K562 (cell line): ENCODE data around the gene CARS2. TPM values are rescaled to one million over a fixed set of nuclear protein-coding genes. Genes with fewer than 3 reads are reported as not detected.

Experiments used
- ARID1B ChIP-seq: fragments of 450-650 bp; IDR thresholded peaks from 2 replicates; pipeline ENCODE4 v1.6.1; 2016; ENCODE audit warnings: antibody characterized with exemption, mild to moderate bottlenecking, inconsistent platforms
- COPS2 ChIP-seq: fragments of 450-650 bp; conservative IDR thresholded peaks from 2 replicates; pipeline ENCODE4 v1.6.1; 2016; ENCODE audit warnings: mild to moderate bottlenecking, moderate library complexity
- E2F6 ChIP-seq, 2 experiments: IDR thresholded peaks; 2 replicates each; pipeline ENCODE4 v1.6.1; 2011; ENCODE audit warnings: borderline replicate concordance in 1 of 2, control low read depth in 1 of 2, low read depth in 1 of 2, low read length in 1 of 2, mild to moderate bottlenecking in 1 of 2, mixed read lengths in 1 of 2, moderate library complexity in 1 of 2; ENCODE audit not compliant: insufficient read depth in 1 of 2, insufficient read length in 1 of 2, poor library complexity in 1 of 2, severe bottlenecking in 1 of 2; ENCODE audit errors: extremely low read depth in 1 of 2
- EGR1 ChIP-seq: fragments of 450-650 bp; conservative IDR thresholded peaks from 2 replicates; pipeline ENCODE4 v1.6.1; 2017; ENCODE audit warnings: mild to moderate bottlenecking
- HDAC6 ChIP-seq: IDR thresholded peaks from 2 replicates; pipeline ENCODE4 v1.6.1; 2012; ENCODE audit warnings: low read depth, mild to moderate bottlenecking, control low read depth, inconsistent platforms, low read length, moderate library complexity
- HIVEP1 ChIP-seq: fragments of 250-450 bp; sonication (Bioruptor Pico); IDR thresholded peaks from 2 replicates; pipeline ENCODE4 v1.4.0; 2020; ENCODE audit warnings: mild to moderate bottlenecking
- NR2F6 ChIP-seq: fragments of 450-650 bp; formaldehyde crosslinking; IDR thresholded peaks from 2 replicates; pipeline ENCODE4 v1.4.0; 2020; ENCODE audit warnings: mild to moderate bottlenecking
- OTX1 ChIP-seq: fragments of 450-650 bp; formaldehyde crosslinking; IDR thresholded peaks from 2 replicates; pipeline ENCODE4 v1.4.0; 2022; ENCODE audit warnings: mild to moderate bottlenecking
- RBFOX2 ChIP-seq: fragments of 200-400 bp; formaldehyde crosslinking; IDR thresholded peaks from 2 replicates; pipeline ENCODE4 v1.6.1; 2017; ENCODE audit warnings: low read depth, mild to moderate bottlenecking, low read length, moderate library complexity
- RNF2 ChIP-seq: sonication (generic); IDR thresholded peaks from 2 replicates; pipeline ENCODE4 v1.6.1; 2016
- SRF ChIP-seq, 2 experiments: fragments of 250-450, 450-650 bp in 1 of 2; sonication (Bioruptor Pico) in 1 of 2; sonication (generic) in 1 of 2; formaldehyde crosslinking; IDR thresholded peaks; 2 replicates each; pipeline versions ENCODE4 v1.5.0 to v1.5.1; 2020 to 2022; ENCODE audit warnings: mild to moderate bottlenecking in 1 of 2, missing genetic modification reagents in 1 of 2
- TEAD1 ChIP-seq, 2 experiments: fragments of 450-650 bp in 1 of 2; sonication (generic) in 1 of 2; formaldehyde crosslinking; IDR thresholded peaks; 2 replicates each; pipeline versions ENCODE4 v1.4.0 to v1.8.0; 2020 to 2022; ENCODE audit warnings: mild to moderate bottlenecking in 2 of 2, missing genetic modification reagents in 1 of 2
- U2AF2 ChIP-seq: fragments of 200-400 bp; formaldehyde crosslinking; optimal IDR thresholded peaks from 2 replicates; pipeline ENCODE3; 2017; ENCODE audit warnings: low read depth, mild to moderate bottlenecking, low read length
- VEZF1 ChIP-seq: fragments of 200-800 bp; sonication (Bioruptor generic); IDR thresholded peaks from 2 replicates; pipeline ENCODE4 v1.6.1; 2017; ENCODE audit warnings: missing genetic modification characterization, missing compliant biosample characterization
- WHSC1 ChIP-seq: IDR thresholded peaks from one replicate; pipeline ENCODE4 v1.6.1; 2012; ENCODE audit warnings: low read length, control low read depth, inconsistent platforms
- ZNF140 ChIP-seq: fragments of 250-450 bp; sonication (Bioruptor Pico); IDR thresholded peaks from 2 replicates; pipeline ENCODE4 v1.8.0; 2021; ENCODE audit warnings: moderate library complexity, mild to moderate bottlenecking, inconsistent platforms
- ZNF184 ChIP-seq: sonication (generic); formaldehyde crosslinking; IDR thresholded peaks from 2 replicates; pipeline ENCODE4 v1.5.0; 2020; ENCODE audit warnings: missing genetic modification reagents
- polyA plus RNA-seq, 8 experiments: library from polyadenylated mRNA; depleted of rRNA in 4 of 8; stranded (reverse) in 5 of 8; unstranded in 3 of 8; fragments of >200 nt; fragmentation: Nextera tagmentation in 2 of 8; fragmentation: Illumina TruSeq in 1 of 8; extraction: Ambion mirVana in 2 of 8; extraction: Trizol in 1 of 8; gene quantifications; 2 replicates each; pipeline versions ENCODE4 v1.2.1 to v1.2.3, GENCODE V29; 2011 to 2014; ENCODE audit warnings: inconsistent platforms in 1 of 8, missing spikeins in 1 of 8
- total RNA-seq, 7 experiments: library from RNA; depleted of rRNA in 6 of 7; stranded (reverse); fragments of >200 nt in 6 of 7; fragmentation: Illumina TruSeq in 2 of 7; extraction: Trizol in 2 of 7; gene quantifications; 2 replicates each; pipeline versions ENCODE4 v1.2.1 to v1.2.3, GENCODE V29; 2011 to 2021; ENCODE audit warnings: low replicate concordance in 1 of 7
- TF ChIP-seq, protein P1 (sequence below): sonication (generic); formaldehyde crosslinking; IDR thresholded peaks from 2 replicates; pipeline ENCODE4 v1.8.0; 2022; ENCODE audit warnings: mild to moderate bottlenecking, missing genetic modification reagents
- TF ChIP-seq, protein P2 (sequence below): fragments of 450-650 bp; IDR thresholded peaks from 2 replicates; pipeline ENCODE4 v1.6.1; 2014; ENCODE audit warnings: low read depth, mild to moderate bottlenecking, moderate library complexity, borderline replicate concordance

Gene CARS2
- total and polyA plus RNA-seq, 9 of the 15 experiments (the other 6 are each of a cell fraction or from before 2014, with no cell fraction given) = 1.7 to 37.4 (median 30.5) TPM

GRCh38 chr13:110715395-110716246 lies 9.7 kb upstream of the CARS2 start (continued):
- TF ChIP-seq RBFOX2 (peak; percentile 74), E2F6 (IDR thresholded peaks at IDR 0.05; ENCODE audit: borderline replicate concordance in 1 of 2, extremely low read depth in 1 of 2, insufficient read depth in 1 of 2, insufficient read length in 1 of 2, low read depth in 1 of 2, low read length in 1 of 2, poor library complexity in 1 of 2, severe bottlenecking in 1 of 2) (peak in 1 of 2 experiments; percentile 45), U2AF2 (no peak), EGR1 (no peak), HDAC6 (no peak), WHSC1 (no peak), RNF2 (no peak), COPS2 (no peak), VEZF1 (CRISPR knock-in tag) (peak; percentile 56), NR2F6 (CRISPR knock-in tag) (no peak), OTX1 (CRISPR knock-in tag) (no peak), TEAD1 (CRISPR knock-in tag; IDR thresholded peaks at IDR 0.05) (peak in 1 of 2 experiments; percentile 95; a peak in 2 of 4 replicates), ARID1B (no peak), HIVEP1 (CRISPR knock-in tag) (no peak), ZNF184 (CRISPR knock-in tag) (no peak), SRF (CRISPR knock-in tag; IDR thresholded peaks at IDR 0.05) (peak in 1 of 2 experiments; percentile 57; a peak in 1 of 4 replicates), ZNF140 (CRISPR knock-in tag) (no peak)
- TF ChIP-seq, protein P1, sequence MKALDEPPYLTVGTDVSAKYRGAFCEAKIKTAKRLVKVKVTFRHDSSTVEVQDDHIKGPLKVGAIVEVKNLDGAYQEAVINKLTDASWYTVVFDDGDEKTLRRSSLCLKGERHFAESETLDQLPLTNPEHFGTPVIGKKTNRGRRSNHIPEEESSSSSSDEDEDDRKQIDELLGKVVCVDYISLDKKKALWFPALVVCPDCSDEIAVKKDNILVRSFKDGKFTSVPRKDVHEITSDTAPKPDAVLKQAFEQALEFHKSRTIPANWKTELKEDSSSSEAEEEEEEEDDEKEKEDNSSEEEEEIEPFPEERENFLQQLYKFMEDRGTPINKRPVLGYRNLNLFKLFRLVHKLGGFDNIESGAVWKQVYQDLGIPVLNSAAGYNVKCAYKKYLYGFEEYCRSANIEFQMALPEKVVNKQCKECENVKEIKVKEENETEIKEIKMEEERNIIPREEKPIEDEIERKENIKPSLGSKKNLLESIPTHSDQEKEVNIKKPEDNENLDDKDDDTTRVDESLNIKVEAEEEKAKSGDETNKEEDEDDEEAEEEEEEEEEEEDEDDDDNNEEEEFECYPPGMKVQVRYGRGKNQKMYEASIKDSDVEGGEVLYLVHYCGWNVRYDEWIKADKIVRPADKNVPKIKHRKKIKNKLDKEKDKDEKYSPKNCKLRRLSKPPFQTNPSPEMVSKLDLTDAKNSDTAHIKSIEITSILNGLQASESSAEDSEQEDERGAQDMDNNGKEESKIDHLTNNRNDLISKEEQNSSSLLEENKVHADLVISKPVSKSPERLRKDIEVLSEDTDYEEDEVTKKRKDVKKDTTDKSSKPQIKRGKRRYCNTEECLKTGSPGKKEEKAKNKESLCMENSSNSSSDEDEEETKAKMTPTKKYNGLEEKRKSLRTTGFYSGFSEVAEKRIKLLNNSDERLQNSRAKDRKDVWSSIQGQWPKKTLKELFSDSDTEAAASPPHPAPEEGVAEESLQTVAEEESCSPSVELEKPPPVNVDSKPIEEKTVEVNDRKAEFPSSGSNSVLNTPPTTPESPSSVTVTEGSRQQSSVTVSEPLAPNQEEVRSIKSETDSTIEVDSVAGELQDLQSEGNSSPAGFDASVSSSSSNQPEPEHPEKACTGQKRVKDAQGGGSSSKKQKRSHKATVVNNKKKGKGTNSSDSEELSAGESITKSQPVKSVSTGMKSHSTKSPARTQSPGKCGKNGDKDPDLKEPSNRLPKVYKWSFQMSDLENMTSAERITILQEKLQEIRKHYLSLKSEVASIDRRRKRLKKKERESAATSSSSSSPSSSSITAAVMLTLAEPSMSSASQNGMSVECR (CRISPR knock-in tag) = no peak
- TF ChIP-seq, protein P2, sequence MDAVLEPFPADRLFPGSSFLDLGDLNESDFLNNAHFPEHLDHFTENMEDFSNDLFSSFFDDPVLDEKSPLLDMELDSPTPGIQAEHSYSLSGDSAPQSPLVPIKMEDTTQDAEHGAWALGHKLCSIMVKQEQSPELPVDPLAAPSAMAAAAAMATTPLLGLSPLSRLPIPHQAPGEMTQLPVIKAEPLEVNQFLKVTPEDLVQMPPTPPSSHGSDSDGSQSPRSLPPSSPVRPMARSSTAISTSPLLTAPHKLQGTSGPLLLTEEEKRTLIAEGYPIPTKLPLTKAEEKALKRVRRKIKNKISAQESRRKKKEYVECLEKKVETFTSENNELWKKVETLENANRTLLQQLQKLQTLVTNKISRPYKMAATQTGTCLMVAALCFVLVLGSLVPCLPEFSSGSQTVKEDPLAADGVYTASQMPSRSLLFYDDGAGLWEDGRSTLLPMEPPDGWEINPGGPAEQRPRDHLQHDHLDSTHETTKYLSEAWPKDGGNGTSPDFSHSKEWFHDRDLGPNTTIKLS = no peak
